ENCODE data around the gene FAM177B. TPM values are rescaled to one million over a fixed set of nuclear protein-coding genes. Genes with fewer than 3 reads are reported as not detected.
A peak's percentile ranks its signal among the peaks of the same experiment; 100 is the strongest.

The FAM177B gene
- total RNA-seq, 1 experiment from 2014 or later = 0.57 TPM

- DNase-seq (ENCODE audit: extremely low read depth, low read depth) = no peak
These were observed 47.9 kb downstream of the FAM177B start for GRCh38 chr1:222784916-222785315.

- no peak for DNase-seq (ENCODE audit: extremely low read depth, low read depth)
These were observed 48.5 kb downstream of the FAM177B start for GRCh38 chr1:222785529-222785928.

GRCh38 chr1:222786121-222786520 is 49.1 kb downstream of the FAM177B start:
- DNase-seq (ENCODE audit: extremely low read depth, low read depth) = no peak

GRCh38 chr1:222787729-222788128 is 50.7 kb downstream of the FAM177B start:
- no peak for DNase-seq (ENCODE audit: extremely low read depth, low read depth)

- no peak for DNase-seq (ENCODE audit: extremely low read depth, low read depth)
These were observed 51.6 kb downstream of the FAM177B start for GRCh38 chr1:222788402-222789156.

- no peak for DNase-seq (ENCODE audit: extremely low read depth, low read depth)
These were observed 53.1 kb downstream of the FAM177B start for GRCh38 chr1:222790115-222790514.

GRCh38 chr1:222790520-222790919 is 53.5 kb downstream of the FAM177B start:
- no peak for DNase-seq (ENCODE audit: extremely low read depth, low read depth)

- DNase-seq (ENCODE audit: extremely low read depth, low read depth) = no peak
These were observed 54.2 kb downstream of the FAM177B start for GRCh38 chr1:222791006-222791710.

- DNase-seq (ENCODE audit: extremely low read depth, low read depth) = peak; percentile 41
These were observed 55.7 kb downstream of the FAM177B start for GRCh38 chr1:222792744-222793143.

GRCh38 chr1:222794656-222795474 is 57.9 kb downstream of the FAM177B start:
- DNase-seq (ENCODE audit: extremely low read depth, low read depth) = peak; percentile 31

GRCh38 chr1:222798116-222798515 is 61.1 kb downstream of the FAM177B start:
- no peak for DNase-seq (ENCODE audit: extremely low read depth, low read depth)

- DNase-seq (ENCODE audit: extremely low read depth, low read depth) = no peak
These were observed 62.0 kb downstream of the FAM177B start for GRCh38 chr1:222798975-222799374.

Other genes with a start within 250 kb of the FAM177B start
- 24.7 and 26.0 TPM in 2 replicates for gene HHIPL2, start 189.1 kb upstream of the FAM177B start, total RNA-seq (2014; rRNA removed; shearing (Covaris generic))
- 35.4 and 38.1 TPM in 2 replicates for gene TAF1A, start 147.3 kb upstream of the FAM177B start, total RNA-seq (2014; rRNA removed; shearing (Covaris generic))
- 37.0 and 47.1 TPM in 2 replicates for gene MIA3, start 119.1 kb upstream of the FAM177B start, total RNA-seq (2014; rRNA removed; shearing (Covaris generic))
- 48.4 and 57.0 TPM in 2 replicates for gene AIDA, start 24.7 kb upstream of the FAM177B start, total RNA-seq (2014; rRNA removed; shearing (Covaris generic))
- 118 and 119 TPM in 2 replicates for gene BROX, start 24.6 kb upstream of the FAM177B start, total RNA-seq (2014; rRNA removed; shearing (Covaris generic))
- gene DISP1, start 77.8 kb downstream of the FAM177B start, total RNA-seq (2014; rRNA removed; shearing (Covaris generic)) = 12.2 and 15.0 TPM in 2 replicates

Measured in NCI-H460 (cell line).